ENCODE measurements around the gene PERP.

GRCh38 chr6:138088326-138088762 lies 18.9 kb downstream of the PERP start:
- no peak for TF ChIP-seq MAX (IDR thresholded peaks at IDR 0.05)
- peak; percentile 76 for TF ChIP-seq EP300 (IDR thresholded peaks at IDR 0.05; ENCODE audit: borderline replicate concordance)
- TF ChIP-seq CEBPB (IDR thresholded peaks at IDR 0.05), result peak; percentile 91
- TF ChIP-seq CREB1 (IDR thresholded peaks at IDR 0.05; ENCODE audit: low read depth), result no peak
- no peak for TF ChIP-seq ZBTB7A (IDR thresholded peaks at IDR 0.05; ENCODE audit: low read depth)
- no peak for TF ChIP-seq TAF1 (IDR thresholded peaks at IDR 0.05; ENCODE audit: low read depth)
- no peak for TF ChIP-seq RAD21 (IDR thresholded peaks at IDR 0.05; ENCODE audit: low read depth)
